HL-60 (cell line): Measurements from ENCODE around the gene BTBD17.

Experiments used
- GABPA ChIP-seq: IDR thresholded peaks from 2 replicates; pipeline ENCODE4 v1.6.1; 2012; ENCODE audit warnings: low read depth
- POLR2AphosphoS5 ChIP-seq: IDR thresholded peaks from 2 replicates; pipeline ENCODE4 v1.6.1; 2012; ENCODE audit warnings: low read depth
- REST ChIP-seq: IDR thresholded peaks from 2 replicates; pipeline ENCODE4 v1.6.1; 2012; ENCODE audit warnings: low read depth; ENCODE audit not compliant: insufficient replicate concordance
- SPI1 ChIP-seq: IDR thresholded peaks from 2 replicates; pipeline ENCODE4 v1.6.1; 2012; ENCODE audit warnings: low read depth, mild to moderate bottlenecking, borderline replicate concordance
- TF ChIP-seq, protein P1 (sequence below): IDR thresholded peaks from one replicate; pipeline ENCODE4 v1.5.1; 2011; ENCODE audit warnings: low read length, control low read depth, inconsistent platforms; ENCODE audit not compliant: insufficient read depth

DNA sequence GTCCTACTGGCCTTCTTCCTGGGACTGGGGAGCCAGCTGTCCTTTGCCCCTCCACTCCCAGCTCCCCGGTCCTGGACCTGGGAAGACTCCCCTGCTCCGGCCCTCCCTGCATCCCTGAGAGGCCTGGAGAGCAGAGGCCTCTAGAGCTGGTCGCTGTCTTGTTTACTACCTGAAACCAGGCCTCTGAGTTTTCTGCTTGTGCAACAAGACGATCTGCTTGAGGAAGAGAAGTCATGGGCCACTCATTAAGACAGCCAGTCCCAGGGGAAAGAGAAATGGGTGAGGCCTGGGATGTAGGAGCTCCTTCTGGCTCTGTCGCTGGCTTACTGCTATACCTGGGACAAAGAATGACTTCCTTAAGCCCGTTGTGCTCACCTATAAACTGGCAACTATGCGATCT lies 40.4 kb upstream of the BTBD17 start:
- TF ChIP-seq, protein P1, sequence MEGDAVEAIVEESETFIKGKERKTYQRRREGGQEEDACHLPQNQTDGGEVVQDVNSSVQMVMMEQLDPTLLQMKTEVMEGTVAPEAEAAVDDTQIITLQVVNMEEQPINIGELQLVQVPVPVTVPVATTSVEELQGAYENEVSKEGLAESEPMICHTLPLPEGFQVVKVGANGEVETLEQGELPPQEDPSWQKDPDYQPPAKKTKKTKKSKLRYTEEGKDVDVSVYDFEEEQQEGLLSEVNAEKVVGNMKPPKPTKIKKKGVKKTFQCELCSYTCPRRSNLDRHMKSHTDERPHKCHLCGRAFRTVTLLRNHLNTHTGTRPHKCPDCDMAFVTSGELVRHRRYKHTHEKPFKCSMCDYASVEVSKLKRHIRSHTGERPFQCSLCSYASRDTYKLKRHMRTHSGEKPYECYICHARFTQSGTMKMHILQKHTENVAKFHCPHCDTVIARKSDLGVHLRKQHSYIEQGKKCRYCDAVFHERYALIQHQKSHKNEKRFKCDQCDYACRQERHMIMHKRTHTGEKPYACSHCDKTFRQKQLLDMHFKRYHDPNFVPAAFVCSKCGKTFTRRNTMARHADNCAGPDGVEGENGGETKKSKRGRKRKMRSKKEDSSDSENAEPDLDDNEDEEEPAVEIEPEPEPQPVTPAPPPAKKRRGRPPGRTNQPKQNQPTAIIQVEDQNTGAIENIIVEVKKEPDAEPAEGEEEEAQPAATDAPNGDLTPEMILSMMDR = no peak
- no peak for TF ChIP-seq POLR2AphosphoS5
- no peak for TF ChIP-seq REST
- TF ChIP-seq GABPA = no peak
- no peak for TF ChIP-seq SPI1
